CD14-positive monocyte (primary cell): ENCODE measurements around the gene POU2F2. TPM values are rescaled to one million over a fixed set of nuclear protein-coding genes. Genes with fewer than 3 reads are reported as not detected.

Experiments
- DNase-seq, 3 donors: peaks; one replicate each; pipeline ENCODE4 v3.0.0-alpha.2; 2011 to 2022
- H2AFZ ChIP-seq: 2 replicates; pipeline ENCODE4 v1.6.0; 2012; ENCODE audit warnings: mild to moderate bottlenecking, low read depth, low read length, inconsistent platforms; ENCODE audit not compliant: insufficient read depth, poor library complexity, severe bottlenecking
- H3K27ac ChIP-seq, 2 donors: 1 replicate in 1 of 2; 2 replicates in 1 of 2; pipeline ENCODE4 v1.5.1; 2012 to 2013; ENCODE audit warnings: low read length in 2 of 2, control low read depth in 1 of 2, inconsistent platforms in 1 of 2, low read depth in 1 of 2, mild to moderate bottlenecking in 1 of 2
- H3K27me3 ChIP-seq, 2 donors: one replicate each; pipeline versions ENCODE4 v1.6.0 to v1.6.1; 2011 to 2013; ENCODE audit warnings: low read length in 2 of 2; ENCODE audit not compliant: control insufficient read depth in 2 of 2, insufficient read depth in 2 of 2
- H3K36me3 ChIP-seq, 2 donors: replicated peaks in 1 of 2; 1 replicate in 1 of 2; 2 replicates in 1 of 2; pipeline versions ENCODE4 v1.5.1 to v1.6.1; 2012 to 2013; ENCODE audit warnings: low read length in 2 of 2, control low read depth in 1 of 2, inconsistent platforms in 1 of 2, mild to moderate bottlenecking in 1 of 2; ENCODE audit not compliant: insufficient read depth in 2 of 2, control insufficient read depth in 1 of 2
- H3K4me1 ChIP-seq, 2 donors: 1 replicate in 1 of 2; 2 replicates in 1 of 2; pipeline versions ENCODE4 v1.5.1 to v1.6.1; 2012 to 2013; ENCODE audit warnings: low read length in 2 of 2, control low read depth in 1 of 2, inconsistent platforms in 1 of 2, mild to moderate bottlenecking in 1 of 2, moderate library complexity in 1 of 2; ENCODE audit not compliant: insufficient read depth in 2 of 2, control insufficient read depth in 1 of 2
- H3K4me2 ChIP-seq: replicated peaks from 2 replicates; pipeline ENCODE3; 2012; ENCODE audit warnings: low read length, moderate library complexity, mild to moderate bottlenecking; ENCODE audit not compliant: poor library complexity, severe bottlenecking; ENCODE audit errors: extremely low read depth
- H3K4me3 ChIP-seq, 3 experiments: fragments of 200-600 bp in 1 of 3; sonication (generic) in 1 of 3; replicated peaks in 1 of 3; 1 replicate in 2 of 3; 2 replicates in 1 of 3; pipeline ENCODE4 v1.5.1; 2011 to 2013; ENCODE audit warnings: low read length in 3 of 3, mild to moderate bottlenecking in 3 of 3, control low read depth in 2 of 3, low read depth in 2 of 3, inconsistent platforms in 1 of 3, moderate library complexity in 1 of 3
- H3K79me2 ChIP-seq: 2 replicates; pipeline ENCODE4 v1.6.0; 2012; ENCODE audit warnings: mild to moderate bottlenecking, control low read depth, inconsistent platforms, low read length, moderate library complexity; ENCODE audit not compliant: insufficient read depth
- H3K9ac ChIP-seq: 2 replicates; pipeline ENCODE4 v1.6.0; 2017; ENCODE audit warnings: low read length, mild to moderate bottlenecking; ENCODE audit not compliant: insufficient read depth, poor library complexity, severe bottlenecking
- H3K9me3 ChIP-seq, 2 donors: replicated peaks in 1 of 2; 1 replicate in 1 of 2; 2 replicates in 1 of 2; pipeline versions ENCODE4 v1.5.1 to v1.6.1; 2012 to 2013; ENCODE audit warnings: low read length in 2 of 2, control low read depth in 1 of 2; ENCODE audit not compliant: control insufficient read depth in 1 of 2, insufficient read depth in 1 of 2
- H4K20me1 ChIP-seq: 2 replicates; pipeline ENCODE4 v1.6.0; 2012; ENCODE audit warnings: mild to moderate bottlenecking, low read length, control low read depth, moderate library complexity; ENCODE audit not compliant: insufficient read depth
- H3K27ac Mint-ChIP-seq, 7 donors: one replicate each; pipeline ENCODE4 v1.8.0; 2020; ENCODE audit warnings: mild to moderate bottlenecking in 7 of 7, mixed read lengths in 7 of 7, moderate library complexity in 6 of 7, inconsistent platforms in 2 of 7
- H3K27me3 Mint-ChIP-seq, 3 donors: one replicate each; pipeline ENCODE4 v1.8.0; 2021 to 2022; ENCODE audit warnings: low read depth in 3 of 3, mild to moderate bottlenecking in 3 of 3, mixed read lengths in 3 of 3, moderate library complexity in 3 of 3, inconsistent platforms in 1 of 3
- H3K36me3 Mint-ChIP-seq, 2 donors: one replicate each; pipeline ENCODE4 v1.8.0; 2020; ENCODE audit warnings: mixed read lengths in 2 of 2, inconsistent platforms in 1 of 2, mild to moderate bottlenecking in 1 of 2
- H3K4me1 Mint-ChIP-seq: one replicate; pipeline ENCODE4 v1.8.0; 2020; ENCODE audit warnings: mild to moderate bottlenecking, mixed read lengths
- H3K4me3 Mint-ChIP-seq, 2 donors: one replicate each; pipeline ENCODE4 v1.8.0; 2020; ENCODE audit warnings: mild to moderate bottlenecking in 2 of 2, mixed read lengths in 2 of 2, moderate library complexity in 1 of 2
- H3K9me3 Mint-ChIP-seq, 7 donors: one replicate each; pipeline ENCODE4 v1.8.0; 2020 to 2022; ENCODE audit warnings: mixed read lengths in 7 of 7, mild to moderate bottlenecking in 6 of 7, moderate library complexity in 6 of 7, inconsistent platforms in 2 of 7
- CTCF ChIP-seq: fragments of 200-600 bp; IDR thresholded peaks from one replicate; pipeline ENCODE4 v1.8.0; 2022; ENCODE audit warnings: antibody characterized with exemption, mild to moderate bottlenecking
- WGBS: methylation state at CpG from one replicate; pipeline ENCODE4 v1.1.5; 2013; ENCODE audit warnings: missing lambda C conversion rate; ENCODE audit not compliant: insufficient coverage; 5-methylcytosine and 5-hydroxymethylcytosine counted together
- intact Hi-C, 2 donors: fragments of 100-400 bp; cut with micrococcal nuclease; formaldehyde crosslinking; loops; one replicate each; pipeline versions ENCODE4 v1.15.0 to v1.15.1; 2023
- polyA plus RNA-seq, 3 donors: library from polyadenylated mRNA; depleted of rRNA in 1 of 3; unstranded in 2 of 3; stranded (reverse) in 1 of 3; fragments of 300-500 nt in 2 of 3; fragments of >200 nt in 1 of 3; fragmentation: Illumina TruSeq in 2 of 3; gene quantifications; 1 replicate in 2 of 3; 2 replicates in 1 of 3; pipeline ENCODE4 v1.2.3, GENCODE V29; 2012 to 2021

POU2F2 gene
- polyA plus RNA-seq, 3 donors = 20.0 to 147 (median 28.2) TPM

- Mint-ChIP-seq H3K4me1 (peaks cover 3% of the 10 kb centered on the region), H3K4me3 (no peak overlapping the region), H3K36me3 (no peaks in the 10 kb centered on the region), H3K27me3 (peaks cover 0 to 6% (median 5%) of the 10 kb centered on the region in 3 donors), H3K9me3 (no peaks in the 10 kb centered on the region), H3K27ac (no peak overlapping the region)
- peaks cover 18 to 19% of the 10 kb centered on the region in 2 donors for H3K4me1 ChIP-seq
- DNase-seq = no peak
- H4K20me1 ChIP-seq = no peaks in the 10 kb centered on the region
- H2AFZ ChIP-seq = no peak overlapping the region
- no peak for TF ChIP-seq CTCF
- intact Hi-C loops = no loop called here
- H3K4me3 ChIP-seq = no peak overlapping the region
- H3K79me2 ChIP-seq = no peaks in the 10 kb centered on the region
- H3K4me2 ChIP-seq = no peak overlapping the region
- H3K9ac ChIP-seq = no peak overlapping the region
- no peaks in the 10 kb centered on the region for H3K36me3 ChIP-seq
- H3K27ac ChIP-seq = no peak overlapping the region
- peaks cover 0 to 21% of the 10 kb centered on the region in 2 donors for H3K27me3 ChIP-seq
- 100% methylated on average over 3 of the region's 9 CpGs for WGBS
- no peaks in the 10 kb centered on the region for H3K9me3 ChIP-seq
Measured at GRCh38 chr19:42065511-42065910, 66.7 kb downstream of the POU2F2 start.

DNA sequence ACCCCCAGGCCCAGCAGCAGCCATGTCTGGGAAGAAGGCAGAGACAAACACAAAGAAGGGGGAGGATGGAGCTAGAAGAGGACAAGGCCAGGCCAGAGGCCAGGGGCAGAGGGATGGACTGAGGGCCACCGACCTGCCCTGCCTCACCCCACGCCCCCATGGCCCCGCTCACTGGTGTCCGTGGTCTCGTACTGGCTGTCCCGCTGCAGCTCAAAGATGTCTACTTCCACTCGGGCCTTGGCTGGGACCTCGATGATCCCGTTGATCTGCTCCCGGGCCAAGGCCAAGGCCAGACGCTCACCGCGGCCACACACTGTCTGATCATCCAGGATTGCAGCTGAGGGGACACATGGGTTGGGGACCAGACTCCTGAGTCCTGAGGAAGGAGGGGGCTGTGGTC is 67.2 kb downstream of the POU2F2 start:
- no peak overlapping the region for H2AFZ ChIP-seq
- Mint-ChIP-seq H3K4me3 (no peak overlapping the region), H3K4me1 (no peaks in the 10 kb centered on the region), H3K36me3 (no peaks in the 10 kb centered on the region), H3K27ac (no peak overlapping the region), H3K27me3 (peaks cover 0 to 3% (median 2%) of the 10 kb centered on the region in 3 donors), H3K9me3 (no peaks in the 10 kb centered on the region)
- no peak overlapping the region for H3K4me2 ChIP-seq
- H3K27ac ChIP-seq = no peak overlapping the region
- intact Hi-C loops = no loop called here
- H3K9me3 ChIP-seq = no peaks in the 10 kb centered on the region
- peaks cover 14 to 15% of the 10 kb centered on the region in 2 donors for H3K4me1 ChIP-seq
- H3K27me3 ChIP-seq = peaks cover 0 to 16% of the 10 kb centered on the region in 2 donors
- H3K4me3 ChIP-seq = no peak overlapping the region
- H3K36me3 ChIP-seq = no peaks in the 10 kb centered on the region
- no peak overlapping the region for H3K9ac ChIP-seq
- 98% methylated on average over 13 of the region's 13 CpGs for WGBS
- no peak for TF ChIP-seq CTCF
- DNase-seq = no peak
- no peaks in the 10 kb centered on the region for H3K79me2 ChIP-seq
- no peaks in the 10 kb centered on the region for H4K20me1 ChIP-seq
